GM18951 (cell line): Measurements from ENCODE around the gene ERC2.

Source experiments
- POLR2A ChIP-seq: IDR thresholded peaks from 4 replicates; pipeline ENCODE4 v1.6.1; 2011; ENCODE audit warnings: mild to moderate bottlenecking; ENCODE audit not compliant: insufficient read length, insufficient read depth; ENCODE audit errors: extremely low read depth
- in situ Hi-C: fragments of 300-500 bp; cut with MboI; formaldehyde crosslinking; loops from one replicate; pipeline ENCODE4 v1.12.0; 2022; ENCODE audit warnings: low sequenced_read_pairs, mixed read lengths, inconsistent platforms; ENCODE audit not compliant: unreplicated experiment

Gene ERC2

DNA sequence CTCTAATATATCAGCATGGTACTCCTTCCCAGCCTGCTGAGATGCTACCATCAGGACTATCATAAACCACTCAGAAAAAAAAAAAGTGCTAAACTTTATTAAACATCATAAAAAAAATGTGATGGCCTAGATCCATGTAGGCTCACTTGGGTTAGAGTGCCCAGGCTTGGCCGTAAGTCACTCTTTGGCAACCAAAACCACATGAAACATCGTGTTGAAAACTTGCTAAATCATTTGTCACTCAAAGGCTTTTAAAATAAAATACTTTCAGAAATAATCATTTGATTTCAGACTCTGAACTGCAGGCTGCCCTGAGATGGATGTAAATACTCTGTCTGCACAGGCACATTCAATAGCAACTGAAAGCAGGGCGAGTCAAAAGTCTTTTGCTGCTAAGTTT, 902.7 kb downstream of the ERC2 start:
- in situ Hi-C loops: no loop called here
- TF ChIP-seq POLR2A: no peak

DNA sequence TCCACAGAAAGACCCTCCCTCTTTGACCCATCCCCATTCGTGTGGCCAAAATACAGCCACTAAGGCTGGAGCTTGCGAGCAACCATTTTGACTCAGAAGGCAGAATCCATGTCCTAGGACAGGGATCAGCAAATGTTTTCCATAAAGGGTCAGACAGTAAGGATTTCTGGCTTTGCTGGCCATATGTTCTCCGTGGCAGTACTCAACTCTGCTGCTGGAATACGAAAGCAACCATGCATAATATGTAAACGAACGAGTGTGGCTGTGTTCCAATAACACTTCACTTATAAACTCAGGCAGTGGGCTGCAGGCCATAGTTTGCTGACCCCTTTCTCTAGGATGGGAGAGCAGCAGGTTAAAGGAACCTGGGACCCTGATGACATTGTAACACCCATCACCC, 903.5 kb downstream of the ERC2 start:
- no peak for TF ChIP-seq POLR2A
- in situ Hi-C loops: no loop called here

DNA sequence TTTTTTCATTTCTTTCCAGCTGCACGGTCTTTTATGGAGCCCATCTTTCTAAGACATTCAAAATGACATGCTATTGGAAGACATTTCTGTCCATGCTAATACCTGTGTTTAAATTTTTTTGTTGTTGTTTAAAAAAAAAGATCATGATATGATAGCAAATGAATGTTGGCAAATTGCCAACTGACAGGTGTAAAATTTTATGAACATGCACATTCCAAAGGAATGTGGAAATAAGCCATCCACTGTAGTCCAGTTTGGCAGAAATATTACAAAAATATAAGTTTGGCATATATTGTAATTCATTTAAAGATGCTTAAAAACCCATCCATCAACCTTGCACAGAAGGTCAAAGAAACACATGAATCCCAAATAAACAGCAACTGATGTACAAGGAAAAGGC, 905.6 kb downstream of the ERC2 start:
- in situ Hi-C loops: no loop called here

DNA sequence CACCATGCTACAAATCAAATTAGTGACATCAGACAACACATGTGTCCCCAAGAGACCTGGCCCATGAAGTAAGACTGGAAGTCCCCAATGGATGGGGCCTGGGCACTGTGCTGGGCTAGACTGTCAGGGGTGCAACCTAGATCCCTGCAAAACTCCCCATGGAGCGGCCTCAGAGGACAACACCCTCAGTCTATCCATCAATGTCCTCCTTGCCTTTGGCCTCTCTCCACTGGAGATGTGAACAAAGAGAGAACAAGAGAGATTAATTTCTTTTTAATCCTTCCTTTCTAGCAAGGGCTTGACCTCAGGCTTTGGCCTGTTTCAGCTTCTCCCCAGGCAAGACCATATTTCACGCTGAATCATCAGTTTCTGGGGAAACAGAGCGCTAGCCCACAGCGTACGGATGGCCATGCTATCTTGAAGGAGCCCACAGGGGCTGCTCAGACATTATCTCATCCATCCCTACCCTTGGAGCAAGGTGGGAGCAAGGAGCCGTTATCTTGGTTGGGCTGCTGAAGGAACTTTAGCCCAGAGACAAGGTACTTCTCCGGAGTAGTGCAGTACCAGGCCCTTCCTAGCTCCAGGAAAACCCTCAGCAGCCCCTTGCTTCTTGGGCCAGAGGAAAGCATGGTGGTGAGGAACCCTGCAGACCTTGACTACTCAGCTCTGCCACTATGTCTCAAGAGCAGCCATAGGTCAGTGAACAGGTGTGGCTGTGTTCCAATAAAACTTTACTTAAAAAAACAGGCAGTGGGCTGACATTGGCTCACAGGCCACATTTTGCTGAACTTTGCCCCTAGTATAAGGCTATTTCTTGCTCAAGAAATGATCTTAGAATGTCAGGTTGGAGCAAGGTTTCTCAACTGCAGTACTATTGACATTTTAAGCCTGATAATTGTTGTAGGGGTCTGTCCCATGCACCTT, 908.5 kb downstream of the ERC2 start:
- in situ Hi-C loops: no loop called here
- no peak for TF ChIP-seq POLR2A

More for the DNA sequence above, 905.6 kb downstream of the ERC2 start:
- no peak for TF ChIP-seq POLR2A

DNA sequence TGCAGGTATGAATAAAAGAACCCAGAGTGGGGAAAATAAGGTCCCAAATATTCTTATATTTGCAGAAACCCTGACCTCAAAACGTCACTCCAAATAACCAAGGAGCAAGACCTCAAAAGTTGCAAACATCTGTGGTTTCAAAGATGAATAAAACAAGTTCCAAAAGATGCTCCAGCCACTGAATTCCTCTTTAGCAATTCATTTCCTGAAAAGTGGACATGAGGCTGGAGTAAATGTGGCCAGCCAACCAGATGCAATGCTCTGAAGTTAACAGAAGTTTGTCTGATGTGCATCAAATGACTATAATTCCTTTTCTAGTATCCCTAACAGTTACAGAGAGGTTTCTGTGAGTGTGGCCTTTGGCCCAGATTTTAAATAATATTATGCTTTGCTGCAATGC, 910.0 kb downstream of the ERC2 start:
- TF ChIP-seq POLR2A: no peak
- in situ Hi-C loops: no loop called here

DNA sequence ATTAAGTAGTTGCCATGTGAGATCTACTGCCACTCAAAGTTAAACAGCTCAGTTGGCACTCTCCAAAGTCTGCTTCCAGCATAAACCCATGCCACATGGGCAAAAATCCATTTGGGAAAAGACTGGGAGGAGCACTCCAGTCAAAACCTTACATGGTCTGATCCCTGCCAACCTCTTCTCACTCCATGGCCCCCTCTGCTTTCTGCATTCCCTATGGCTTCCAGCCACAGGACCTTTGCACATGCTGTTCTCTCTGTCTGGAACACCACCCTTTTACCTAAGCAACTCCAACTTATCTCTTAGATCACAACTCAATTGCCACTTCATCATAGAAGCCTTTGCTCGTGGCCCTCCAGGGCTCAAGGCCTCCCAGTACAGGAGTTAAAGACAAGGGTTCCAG, 910.7 kb downstream of the ERC2 start:
- in situ Hi-C loops: no loop called here
- no peak for TF ChIP-seq POLR2A

DNA sequence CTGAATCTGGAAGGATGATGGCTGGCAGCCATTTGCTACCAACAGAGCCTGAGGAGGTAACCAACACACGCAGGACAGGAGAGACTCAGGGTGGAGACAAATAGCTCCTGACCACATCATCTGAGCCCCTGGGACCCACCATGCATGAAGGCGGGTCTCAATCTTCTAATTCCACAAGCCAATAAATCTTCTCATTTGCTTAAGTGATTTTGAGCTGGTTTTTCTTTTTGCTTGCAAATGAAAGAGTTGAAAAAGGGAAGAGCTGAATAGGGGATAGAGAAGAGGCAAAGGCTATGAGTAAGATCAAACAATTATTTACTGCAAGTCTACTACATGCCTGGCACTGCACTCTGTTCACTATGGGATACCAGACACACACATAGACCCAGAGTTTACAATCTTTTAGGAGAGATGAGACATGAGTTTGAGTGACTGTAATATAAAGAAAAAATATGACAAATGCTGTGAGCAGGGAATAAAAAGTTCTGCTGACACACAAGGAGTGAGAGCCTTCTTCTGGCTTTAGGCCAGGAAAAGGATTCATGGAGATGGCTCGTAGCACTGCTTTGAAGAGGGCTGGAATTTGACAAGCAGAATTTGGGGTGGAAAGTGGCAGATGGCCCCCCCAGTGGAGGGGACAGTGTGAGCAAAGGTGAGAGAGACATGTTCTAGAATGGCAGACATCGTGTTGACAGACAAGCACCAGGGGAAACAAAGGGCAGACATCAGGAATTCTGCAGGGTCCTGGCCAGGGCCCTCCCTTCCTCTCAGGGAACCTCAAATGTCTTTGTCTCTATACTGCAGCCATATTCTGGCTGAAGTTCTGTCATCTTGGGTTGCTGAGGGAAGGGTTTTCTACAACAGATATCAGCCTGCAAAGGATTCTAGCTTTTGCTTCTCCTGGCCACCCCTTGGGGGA, 911.4 kb downstream of the ERC2 start:
- no peak for TF ChIP-seq POLR2A
- in situ Hi-C loops: no loop called here

DNA sequence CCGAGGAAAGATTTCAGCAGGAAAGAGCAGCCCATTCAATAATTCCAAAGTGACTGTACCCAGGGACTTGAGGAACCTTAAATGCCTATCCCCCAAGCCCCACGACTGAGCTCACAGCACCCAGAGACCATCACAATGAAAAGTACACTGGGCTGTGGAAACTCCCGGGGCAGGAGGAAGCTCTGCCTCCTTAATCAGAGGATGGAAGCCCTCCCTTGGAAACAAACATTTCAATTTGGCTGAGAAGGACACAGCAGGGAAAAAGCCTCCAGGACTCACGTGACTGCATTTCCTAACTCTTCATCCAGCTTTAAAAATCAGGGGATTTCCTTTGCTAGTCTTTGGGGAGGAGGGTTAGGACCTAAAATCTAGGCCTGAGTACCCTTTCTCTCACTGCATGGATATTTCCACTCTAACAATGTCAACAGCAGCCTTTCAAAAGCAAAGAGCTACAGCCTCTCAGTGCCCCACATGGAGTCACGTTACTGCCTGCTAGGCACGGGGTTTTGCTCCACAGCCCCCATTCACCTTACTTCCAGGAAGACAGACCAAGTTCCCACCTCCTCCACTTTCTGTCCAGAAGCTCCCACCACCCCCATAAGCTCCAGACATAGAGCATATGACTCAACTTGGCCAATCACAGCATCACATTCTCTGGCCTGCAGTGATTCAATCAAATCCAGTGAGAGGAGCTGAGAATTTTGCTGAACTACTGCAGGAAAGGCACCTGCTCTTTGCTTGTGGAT, 912.2 kb downstream of the ERC2 start:
- in situ Hi-C loops: no loop called here
- no peak for TF ChIP-seq POLR2A

DNA sequence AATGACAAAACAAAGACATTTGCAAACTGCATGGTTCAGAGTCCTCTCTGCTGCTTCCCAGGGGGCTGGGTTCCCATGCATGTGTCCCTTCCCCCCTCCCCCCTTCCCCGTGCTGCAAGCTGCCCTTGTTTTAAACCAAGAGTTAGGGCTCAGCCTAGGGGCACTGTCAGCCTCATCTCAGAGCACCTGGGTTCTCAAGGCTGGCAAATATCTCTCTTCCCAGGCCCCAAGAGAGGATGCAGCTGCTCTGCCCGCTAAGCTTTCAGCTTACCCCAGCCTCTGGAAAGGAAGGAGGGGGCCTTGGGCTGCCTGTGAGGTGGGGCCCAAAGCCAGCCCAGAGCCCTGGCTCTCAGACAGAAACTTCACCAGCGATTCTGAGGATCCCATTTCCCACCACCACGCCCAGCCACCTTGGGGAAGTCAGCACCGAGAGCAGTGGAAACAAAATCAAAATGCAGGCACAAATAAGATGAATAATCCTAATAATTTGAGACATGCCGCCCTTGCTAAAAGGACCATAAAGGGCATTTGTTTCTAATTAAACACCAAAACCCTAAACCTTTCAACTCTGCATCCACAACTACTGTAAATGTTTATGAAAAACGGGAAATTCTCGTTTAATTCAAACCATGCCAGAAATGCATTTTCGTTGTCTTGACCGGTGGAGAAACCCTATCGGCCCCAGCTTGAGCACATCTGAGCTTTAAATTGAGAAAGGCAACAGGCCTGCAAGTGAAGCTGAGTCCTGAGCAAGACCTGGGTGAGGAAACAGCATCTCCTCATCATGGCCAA, 913.4 kb downstream of the ERC2 start:
- TF ChIP-seq POLR2A: no peak
- in situ Hi-C loops: no loop called here

DNA sequence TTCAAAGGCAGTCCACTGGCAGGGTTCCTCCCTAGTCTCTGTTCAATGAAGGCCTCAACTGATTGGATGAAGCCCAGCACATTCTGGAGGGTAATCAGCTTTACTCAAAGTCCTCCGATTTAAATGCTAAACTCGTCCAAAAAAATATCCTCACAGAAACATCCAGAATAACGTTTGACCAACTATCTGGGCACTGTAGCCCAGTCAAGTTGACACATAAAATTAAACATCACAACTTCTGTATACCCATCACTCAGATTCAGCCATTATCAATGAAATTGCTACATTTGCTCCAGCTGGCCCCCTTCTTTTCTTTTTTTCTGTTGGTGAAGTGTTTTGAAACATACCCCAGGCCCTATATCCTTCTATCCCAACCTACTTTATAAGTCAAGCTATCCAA, 916.6 kb downstream of the ERC2 start:
- in situ Hi-C loops: no loop called here
- no peak for TF ChIP-seq POLR2A

DNA sequence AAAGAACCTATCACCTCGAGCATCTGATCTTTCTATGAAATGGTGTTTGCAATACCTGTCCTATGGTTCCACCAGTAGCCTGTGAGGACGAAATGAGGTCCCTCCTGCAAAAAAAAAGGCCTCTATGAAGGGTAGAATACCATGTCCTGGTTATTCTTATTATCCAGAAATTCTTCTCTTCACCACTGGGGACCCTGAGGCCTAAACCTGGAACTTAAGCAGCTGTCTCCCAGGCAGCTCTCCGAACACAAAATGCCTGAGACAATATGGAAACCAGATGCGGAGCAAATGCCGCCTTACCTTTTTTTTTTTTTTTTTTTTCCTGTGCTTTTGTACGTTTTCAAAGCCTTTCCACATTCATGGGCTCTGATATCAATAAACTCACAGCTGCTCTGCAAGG, 919.1 kb downstream of the ERC2 start:
- in situ Hi-C loops: no loop called here
- TF ChIP-seq POLR2A: no peak

DNA sequence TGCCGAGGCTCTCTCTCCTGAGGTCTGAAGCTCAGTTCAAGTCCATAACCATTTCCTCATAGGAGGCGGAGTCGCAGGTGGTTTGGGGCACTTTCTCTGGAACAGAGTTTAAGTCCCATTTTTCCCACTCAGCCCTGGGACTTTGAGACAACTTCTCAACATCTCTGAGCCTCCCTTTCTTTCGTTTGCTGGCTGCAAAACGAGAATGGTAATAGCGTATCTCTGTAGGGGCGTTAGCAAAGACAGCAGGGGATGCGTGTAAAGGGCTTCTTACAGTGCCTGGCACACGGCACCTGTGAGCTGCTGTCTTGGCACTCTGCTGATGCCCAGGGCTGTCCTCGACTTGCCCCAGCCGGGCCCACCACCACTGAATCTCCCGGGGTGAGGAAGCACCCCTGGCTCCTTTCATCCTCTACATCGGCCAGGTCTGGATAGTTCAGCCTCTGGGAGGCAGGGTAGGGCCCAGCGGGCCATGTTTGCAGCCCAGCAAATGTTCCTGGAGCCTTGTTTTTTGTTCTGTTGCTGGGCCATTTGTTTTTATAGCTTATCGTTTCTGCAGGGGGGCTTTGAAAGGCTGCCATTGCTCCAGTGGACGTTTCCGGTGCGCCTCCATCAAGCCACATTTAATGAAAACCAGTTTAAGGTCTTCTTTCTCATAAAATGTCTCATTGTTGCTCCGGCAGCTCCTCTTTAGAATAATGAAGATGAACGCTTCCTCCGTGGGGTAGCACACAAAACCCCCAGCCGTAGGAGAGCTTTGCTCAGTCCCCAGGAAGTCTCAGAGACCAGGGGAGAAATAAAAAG, 921.2 kb downstream of the ERC2 start:
- in situ Hi-C loops: no loop called here
- no peak for TF ChIP-seq POLR2A

DNA sequence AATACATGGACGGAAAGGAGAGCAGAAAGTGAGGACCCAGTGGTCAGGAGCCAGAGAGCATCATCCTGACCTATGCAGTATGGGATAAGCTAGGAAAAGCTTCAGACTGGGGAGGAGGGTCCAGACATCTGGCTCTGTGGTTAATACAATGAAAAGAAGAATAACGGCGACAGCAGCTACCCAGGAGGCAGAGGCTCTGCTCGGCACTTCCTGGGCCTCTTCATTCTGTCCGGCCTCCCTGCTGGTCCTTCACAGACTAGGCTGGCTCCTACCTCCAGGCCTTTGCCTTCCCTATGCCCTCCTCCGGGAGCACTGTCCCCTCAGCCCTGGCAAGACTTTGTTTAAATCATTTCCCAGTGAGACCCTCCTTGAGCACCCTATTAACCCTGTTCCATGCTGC, 922.3 kb downstream of the ERC2 start:
- no peak for TF ChIP-seq POLR2A
- in situ Hi-C loops: no loop called here
